NCI-H345 (cell line): ENCODE measurements around the gene CARD18.

Experiments used
- DNase-seq: peaks from one replicate; lab custom pipeline; 2025; lab: John Stamatoyannopoulos, UW

Gene CARD18, protein sequence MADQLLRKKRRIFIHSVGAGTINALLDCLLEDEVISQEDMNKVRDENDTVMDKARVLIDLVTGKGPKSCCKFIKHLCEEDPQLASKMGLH

DNA sequence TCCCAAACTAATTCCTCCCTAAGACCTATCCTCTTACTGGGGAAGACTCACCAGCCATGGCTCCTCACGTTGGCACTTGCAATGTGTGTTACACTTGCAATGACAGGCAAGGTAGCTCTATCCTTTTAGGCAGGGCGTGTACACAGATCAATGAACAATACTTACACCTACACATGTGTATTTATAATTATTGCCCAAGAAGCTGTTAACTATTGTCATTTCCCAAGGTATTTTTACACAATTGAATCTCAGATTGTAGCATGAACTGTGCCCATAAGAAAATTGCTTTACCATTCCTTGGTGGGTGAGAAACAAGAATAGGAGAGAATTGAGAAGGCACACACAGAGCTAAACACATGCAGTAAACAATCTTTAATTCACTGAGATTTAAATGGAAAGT lies at the start of gene CARD18:
Gene CARD18, minus strand, starts transcription at position 101 of the 400 bp plus-strand sequence. Its CDS starts 43 bp downstream, at position 58.
- DNase-seq: no peak

GRCh38 chr11:105183987-105184386 lies 44.4 kb upstream of the CARD18 start:
- DNase-seq: no peak

- no peak for DNase-seq
These were observed 43.9 kb upstream of the CARD18 start for GRCh38 chr11:105183426-105183825.

DNA sequence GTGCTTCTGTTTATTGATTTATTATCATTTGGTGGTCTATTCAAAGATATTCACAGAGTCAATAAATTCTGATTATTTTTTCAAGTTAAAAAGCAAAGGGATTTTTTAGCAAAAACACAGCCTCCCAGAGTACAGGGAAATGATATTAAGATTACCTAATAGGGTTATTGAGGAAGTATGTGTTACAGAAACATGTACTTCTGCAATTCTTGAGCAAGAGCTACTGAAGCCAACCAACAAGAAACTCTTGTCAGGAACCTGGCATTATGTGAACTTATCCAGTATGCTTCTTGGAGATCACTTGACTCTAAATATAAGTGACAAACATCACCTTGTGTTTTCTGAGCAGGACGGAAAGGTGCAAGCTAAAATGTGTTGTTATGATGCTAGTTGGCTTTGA lies 42.0 kb upstream of the CARD18 start:
- DNase-seq: no peak

GRCh38 chr11:105181100-105181499 lies 41.5 kb upstream of the CARD18 start:
- DNase-seq: peak; percentile 16

DNA sequence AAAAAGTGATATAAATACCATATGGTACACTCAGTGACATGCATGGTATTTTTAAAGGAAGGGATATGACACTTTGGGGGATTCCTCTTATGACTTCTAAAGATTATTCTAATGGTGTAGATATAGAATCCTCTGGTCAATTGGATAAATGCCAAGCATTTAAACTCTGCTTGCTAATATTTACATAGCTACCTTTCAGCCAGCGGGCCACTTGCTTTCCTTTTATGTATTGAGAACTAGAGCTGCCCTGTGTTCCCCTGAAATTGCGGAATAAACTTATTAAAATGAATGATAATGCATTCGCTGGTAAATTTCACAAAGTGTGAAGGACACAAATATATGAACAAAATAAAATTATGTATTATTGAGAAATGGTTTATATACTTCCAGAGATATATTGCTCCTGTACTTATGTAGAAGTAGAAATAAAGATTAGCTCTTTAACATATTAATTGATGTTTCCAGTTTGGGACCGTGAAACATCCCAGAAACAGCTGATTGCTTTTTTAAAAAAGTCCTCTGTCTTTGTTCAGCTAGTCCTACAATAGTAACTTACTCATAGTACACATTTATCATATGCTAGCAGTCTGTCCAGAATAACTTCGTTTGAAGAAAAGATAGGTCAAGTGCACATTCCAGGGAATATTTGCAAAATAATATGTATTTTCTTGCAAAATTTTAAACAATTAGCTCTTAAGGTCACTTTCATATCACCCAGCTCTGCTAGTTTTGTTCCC lies 40.1 kb upstream of the CARD18 start:
- DNase-seq: peak; percentile 64

GRCh38 chr11:105177658-105178057 lies 38.1 kb upstream of the CARD18 start:
- no peak for DNase-seq

DNA sequence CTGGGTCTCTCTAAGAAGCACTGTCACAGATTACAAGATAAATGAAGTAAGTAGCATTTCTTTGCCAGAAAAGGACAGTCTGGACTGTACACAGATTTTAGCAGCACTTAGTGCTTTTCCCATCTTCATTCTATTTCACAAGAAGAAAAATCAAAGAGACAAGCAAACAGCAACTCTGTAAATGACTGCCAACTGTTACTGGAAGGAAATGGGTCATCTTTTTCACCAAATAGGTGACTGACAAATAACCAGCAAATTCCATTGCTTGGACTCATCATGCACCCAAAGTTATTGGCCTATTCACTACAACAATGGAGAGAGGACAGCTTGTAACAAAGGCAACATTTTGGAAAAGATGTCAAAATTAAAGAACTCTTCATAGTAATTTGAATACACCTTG lies 28.9 kb upstream of the CARD18 start:
- no peak for DNase-seq

DNA sequence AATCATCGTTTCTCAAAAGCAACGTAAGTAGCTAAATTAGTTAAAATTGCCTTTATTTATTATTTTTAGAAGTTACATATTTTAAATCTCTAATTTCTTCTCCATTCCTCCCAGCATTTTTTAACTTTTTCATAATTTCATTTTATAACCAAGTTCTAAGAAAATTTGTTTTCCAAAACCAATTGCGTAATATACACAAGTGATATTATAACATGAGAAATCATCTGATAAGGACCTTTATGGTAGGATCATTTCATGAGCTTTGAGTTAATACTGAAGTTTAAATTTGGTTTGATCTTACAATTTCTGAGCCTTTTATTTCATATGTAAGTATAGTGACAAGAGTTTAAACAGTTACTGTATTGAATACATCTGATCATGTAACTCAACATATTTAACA lies 27.7 kb upstream of the CARD18 start:
- DNase-seq: no peak

GRCh38 chr11:105164208-105164607 lies 24.6 kb upstream of the CARD18 start:
- DNase-seq: no peak

- DNase-seq: no peak
These were observed 22.9 kb upstream of the CARD18 start for GRCh38 chr11:105162506-105162905.

DNA sequence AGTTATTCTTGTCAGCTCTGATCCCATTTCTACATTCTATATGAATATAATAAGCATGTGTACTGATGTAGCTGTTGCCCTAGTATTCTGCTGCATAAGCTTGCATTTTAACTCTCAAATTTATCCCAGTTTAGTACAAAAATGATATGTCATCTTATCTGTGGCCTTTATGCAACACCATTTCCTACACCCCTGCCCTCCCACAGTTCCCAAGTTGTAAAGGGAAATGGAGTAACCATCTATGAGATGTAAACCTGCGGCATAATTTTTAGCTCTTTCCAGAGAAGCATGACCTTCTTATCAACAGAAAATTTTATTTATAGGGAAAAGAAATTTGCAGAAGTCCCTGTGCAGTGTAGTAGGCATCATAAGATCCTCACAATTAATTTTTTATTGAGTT lies 18.9 kb upstream of the CARD18 start:
- DNase-seq: no peak

DNA sequence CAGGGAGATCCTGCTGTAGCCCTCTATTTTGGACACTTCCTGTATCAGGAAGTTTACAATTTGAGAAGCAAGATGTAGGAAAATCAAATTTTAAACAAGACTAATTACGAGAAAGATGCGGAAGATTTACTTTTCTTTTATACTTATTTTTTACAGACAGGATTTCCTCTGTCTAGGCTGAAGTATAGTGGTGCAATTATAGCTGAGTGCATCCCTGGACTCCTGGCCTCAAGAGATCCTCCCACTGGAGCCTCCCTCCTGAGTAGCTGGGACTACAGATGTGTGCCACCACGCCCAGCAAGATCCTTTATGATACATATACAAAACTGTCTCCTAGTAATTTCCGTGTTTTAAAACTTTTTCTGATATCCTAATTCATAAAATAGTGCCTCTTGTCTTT lies 17.2 kb upstream of the CARD18 start:
- DNase-seq: no peak

- DNase-seq: no peak
These were observed 16.7 kb upstream of the CARD18 start for GRCh38 chr11:105156231-105156630.

DNA sequence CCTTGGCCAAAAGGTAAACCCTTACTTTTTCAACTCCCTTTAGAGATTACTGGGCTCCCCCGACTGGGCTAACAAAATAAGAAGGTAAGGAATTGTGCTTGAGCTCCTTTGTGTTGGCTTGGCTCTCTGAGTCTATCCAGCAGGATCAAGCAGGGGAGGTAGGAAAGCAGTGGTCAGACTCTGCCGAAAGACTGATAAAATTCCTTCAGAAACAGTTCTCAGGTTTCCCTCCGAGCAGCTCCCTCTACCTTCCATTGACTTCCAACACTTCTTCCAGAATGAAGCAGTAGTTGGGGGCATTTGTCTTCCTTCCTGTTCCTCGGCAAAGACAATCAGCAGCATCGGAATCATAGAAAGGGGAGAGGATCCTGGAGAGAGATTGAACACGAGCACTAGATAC lies 16.1 kb upstream of the CARD18 start:
- no peak for DNase-seq

DNA sequence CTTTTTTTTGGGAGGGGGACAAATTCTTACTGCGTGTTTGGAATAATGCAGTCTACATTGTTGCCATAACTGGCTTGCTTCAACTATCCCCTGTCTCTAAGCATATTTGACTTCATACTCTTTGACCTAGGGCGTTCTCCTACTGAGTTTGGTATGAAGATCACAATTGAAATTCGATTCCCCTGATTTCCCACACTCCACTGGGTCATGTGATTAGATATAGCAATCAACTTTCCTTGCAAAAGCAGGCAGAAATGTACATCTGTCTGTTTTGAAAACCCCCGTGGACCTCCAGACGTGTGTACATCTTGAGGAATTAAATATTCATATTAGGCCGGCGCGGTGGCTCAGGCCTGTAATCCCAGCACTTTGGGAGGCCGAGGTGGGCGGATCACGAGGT lies 13.8 kb upstream of the CARD18 start:
- no peak for DNase-seq

- no peak for DNase-seq
These were observed 13.0 kb upstream of the CARD18 start for GRCh38 chr11:105152560-105152959.

GRCh38 chr11:105152021-105152512 lies 12.5 kb upstream of the CARD18 start:
- DNase-seq: no peak

GRCh38 chr11:105149477-105149876 lies 9.9 kb upstream of the CARD18 start:
- no peak for DNase-seq

DNA sequence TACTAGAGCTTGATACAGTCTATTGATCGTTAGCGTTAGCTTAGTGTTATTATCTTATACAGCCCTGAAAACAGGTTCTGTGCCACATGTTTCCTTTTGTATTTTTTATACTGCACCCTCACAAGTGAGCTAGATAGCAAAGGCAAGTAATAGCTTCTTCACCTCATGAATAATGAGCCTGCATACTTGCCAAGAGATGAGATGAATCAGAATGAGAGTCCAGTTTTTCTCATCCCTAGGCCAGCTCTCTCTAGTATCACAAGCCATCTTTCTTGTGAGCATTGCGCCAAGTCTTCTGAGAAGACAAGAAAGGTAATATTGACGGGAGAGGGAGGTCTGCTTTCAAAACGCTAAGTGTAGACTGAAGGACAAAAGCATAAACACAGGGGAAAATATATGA lies 8.7 kb upstream of the CARD18 start:
- no peak for DNase-seq

DNA sequence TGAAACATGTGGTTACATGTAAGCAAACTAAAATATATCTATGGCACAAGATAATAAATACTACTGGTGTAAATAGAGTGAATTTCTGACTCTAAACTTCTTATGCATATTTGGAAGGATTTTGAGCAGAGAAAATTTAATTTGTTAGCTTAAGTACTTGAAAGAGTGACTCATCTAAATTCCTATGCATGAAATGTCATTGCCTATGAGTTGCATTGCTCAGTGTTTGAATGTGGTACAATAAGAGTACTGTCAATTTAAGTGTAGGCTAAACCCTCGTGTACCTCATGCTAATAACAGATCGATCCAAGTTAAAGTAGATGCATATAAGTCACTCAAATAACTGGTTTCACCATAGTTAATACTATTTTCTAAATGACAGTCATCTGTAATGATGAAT lies 5.3 kb upstream of the CARD18 start:
- no peak for DNase-seq

GRCh38 chr11:105142167-105142566 lies 2.6 kb upstream of the CARD18 start:
- DNase-seq: no peak

GRCh38 chr11:105137286-105137685 lies 2.3 kb downstream of the CARD18 start:
- no peak for DNase-seq

GRCh38 chr11:105135883-105136282 lies 3.7 kb downstream of the CARD18 start:
- DNase-seq: no peak
